Lower lobe of right lung (tissue), 2 donors: Measurements from ENCODE around the gene PMAIP1. TPM values are rescaled to one million over a fixed set of nuclear protein-coding genes. Genes with fewer than 3 reads are reported as not detected.

ENCODE experiments used
- ATAC-seq, 2 donors: fragments of 200-7000 bp; cut with Tn5 transposase; one replicate each; pipeline ENCODE4 v1.9.1; 2020 to 2022; ENCODE audit warnings: mild to moderate bottlenecking in 2 of 2, moderate library complexity in 2 of 2
- DNase-seq: peaks from one replicate; pipeline ENCODE4 v3.0.0-alpha.2; 2020
- H3K27ac ChIP-seq: fragments of 200-600 bp; one replicate; pipeline ENCODE4 v1.8.0; 2022
- H3K27me3 ChIP-seq: fragments of 200-600 bp; one replicate; pipeline ENCODE4 v1.8.0; 2022; ENCODE audit warnings: low read depth
- H3K36me3 ChIP-seq: fragments of 200-600 bp; one replicate; pipeline ENCODE4 v1.8.0; 2022; ENCODE audit warnings: mild to moderate bottlenecking
- H3K4me1 ChIP-seq: fragments of 200-600 bp; one replicate; pipeline ENCODE4 v1.8.0; 2022
- H3K4me3 ChIP-seq: fragments of 200-600 bp; one replicate; pipeline ENCODE4 v1.8.0; 2022; ENCODE audit warnings: mild to moderate bottlenecking
- H3K9me3 ChIP-seq: fragments of 200-600 bp; one replicate; pipeline ENCODE4 v1.8.0; 2022
- CTCF ChIP-seq: fragments of 200-600 bp; IDR thresholded peaks from one replicate; pipeline ENCODE4 v1.8.0; 2022; ENCODE audit warnings: antibody characterized with exemption, mild to moderate bottlenecking
- intact Hi-C: fragments of 100-400 bp; cut with DNase I; formaldehyde crosslinking; loops from one replicate; pipeline ENCODE4 v1.11.0; 2022
- total RNA-seq: library from RNA; stranded (reverse); fragmentation: NEBNext Ultra II Directional; extraction: Animal tissue kit (Norgen Biotek cat#: 25700); gene quantifications from one replicate; pipeline ENCODE4 v1.2.1, GENCODE V29; 2021
- donor health status: DM: no; HTN: yes; CAD: no; lungs with severe emphysema.

The PMAIP1 gene
- total RNA-seq, 1 donor from 2014 or later, result 1.6 TPM

- H3K27ac ChIP-seq, result no peak overlapping the region
- TF ChIP-seq CTCF, result no peak
- DNase-seq, result no peak
- H3K9me3 ChIP-seq, result no peaks in the 10 kb centered on the region
- intact Hi-C loops, result no loop called here
- no peak overlapping the region for H3K4me3 ChIP-seq
- H3K36me3 ChIP-seq, result no peaks in the 10 kb centered on the region
- H3K27me3 ChIP-seq, result no peaks in the 10 kb centered on the region
- no peak for ATAC-seq
- no peaks in the 10 kb centered on the region for H3K4me1 ChIP-seq
These were observed 37.6 kb upstream of the PMAIP1 start for GRCh38 chr18:59861963-59862819.

GRCh38 chr18:59865241-59865986 lies 34.4 kb upstream of the PMAIP1 start:
- Histone ChIP-seq H3K4me3 (no peak overlapping the region), H3K27me3 (no peaks in the 10 kb centered on the region), H3K4me1 (no peaks in the 10 kb centered on the region), H3K36me3 (no peaks in the 10 kb centered on the region), H3K9me3 (no peaks in the 10 kb centered on the region), H3K27ac (no peak overlapping the region)
- no peak for TF ChIP-seq CTCF
- no peak for ATAC-seq
- no peak for DNase-seq
- intact Hi-C loops, result no loop called here

- Histone ChIP-seq H3K4me3 (no peak overlapping the region), H3K36me3 (no peaks in the 10 kb centered on the region), H3K27me3 (no peaks in the 10 kb centered on the region), H3K27ac (no peak overlapping the region), H3K9me3 (no peaks in the 10 kb centered on the region), H3K4me1 (no peaks in the 10 kb centered on the region)
- intact Hi-C loops, result no loop called here
- no peak for DNase-seq
- ATAC-seq, result no peak
- no peak for TF ChIP-seq CTCF
These were observed 33.1 kb upstream of the PMAIP1 start for GRCh38 chr18:59866551-59867269.

GRCh38 chr18:59867337-59868104 lies 32.3 kb upstream of the PMAIP1 start:
- H3K27ac ChIP-seq, result no peak overlapping the region
- H3K4me3 ChIP-seq, result no peak overlapping the region
- DNase-seq (no peak), ATAC-seq (no peak)
- H3K27me3 ChIP-seq, result no peaks in the 10 kb centered on the region
- H3K36me3 ChIP-seq, result no peaks in the 10 kb centered on the region
- no peaks in the 10 kb centered on the region for H3K9me3 ChIP-seq
- intact Hi-C loops, result no loop called here
- TF ChIP-seq CTCF, result no peak
- H3K4me1 ChIP-seq, result no peaks in the 10 kb centered on the region

- H3K27me3 ChIP-seq, result no peaks in the 10 kb centered on the region
- ATAC-seq, result no peak
These were observed 29.1 kb upstream of the PMAIP1 start for GRCh38 chr18:59870623-59871130.

More at GRCh38 chr18:59870623-59871130, 29.1 kb upstream of the PMAIP1 start:
- TF ChIP-seq CTCF, result no peak
- DNase-seq, result no peak
- H3K9me3 ChIP-seq, result no peaks in the 10 kb centered on the region
- H3K27ac ChIP-seq, result no peak overlapping the region
- intact Hi-C loops, result no loop called here
- H3K4me3 ChIP-seq, result no peak overlapping the region
- H3K36me3 ChIP-seq, result no peaks in the 10 kb centered on the region
- H3K4me1 ChIP-seq, result no peaks in the 10 kb centered on the region
